A673 (cell line): ENCODE measurements around the gene MIPOL1. TPM values are rescaled to one million over a fixed set of nuclear protein-coding genes. Genes with fewer than 3 reads are reported as not detected.

Experiments used
- Bru-seq: library from RNA; stranded (reverse); fragments of 400-500 nt; gene quantifications from one replicate; lab custom pipeline; 2021; lab: Mats Ljungman, UMichigan
- BruChase-seq, 2 experiments: library from RNA; stranded (reverse); fragments of 400-500 nt; gene quantifications; one replicate each; lab custom pipeline; 2021; lab: Mats Ljungman, UMichigan
- BruUV-seq: library from RNA; stranded (reverse); fragments of 400-500 nt; replicated peaks from 2 replicates; lab custom pipeline; 2021; lab: Mats Ljungman, UMichigan
- CTCF ChIA-PET: fragments of 300-600 bp; sonication (Branson Sonifier 250); formaldehyde crosslinking; loops from one replicate; lab custom pipeline; 2022; ENCODE audit warnings: antibody characterized with exemption; lab: Charles Lee
- POLR2A ChIA-PET: fragments of 300-600 bp; sonication (Branson Sonifier 250); formaldehyde crosslinking; loops from one replicate; lab custom pipeline; 2022; ENCODE audit warnings: antibody characterized with exemption; ENCODE audit not compliant: low non-redundant PET; lab: Charles Lee
- DNase-seq: peaks from one replicate; pipeline ENCODE4 v3.0.0-alpha.2; 2015; ENCODE audit warnings: low spot score
- H3K27ac ChIP-seq: fragments of 200-600 bp; sonication (generic); 2 replicates; pipeline ENCODE4 v1.5.1; 2016; ENCODE audit warnings: mixed run types, low read depth, mild to moderate bottlenecking, mixed read lengths, antibody characterized with exemption, low read length; ENCODE audit not compliant: poor library complexity, severe bottlenecking
- H3K27me3 ChIP-seq: fragments of 200-600 bp; sonication (generic); replicated peaks from 2 replicates; pipeline ENCODE4 v1.6.1; 2017; ENCODE audit warnings: mixed run types, low read depth, mild to moderate bottlenecking, mixed read lengths, antibody characterized with exemption, low read length; ENCODE audit not compliant: insufficient read depth, poor library complexity
- H3K36me3 ChIP-seq: fragments of 200-600 bp; sonication (generic); 2 replicates; pipeline ENCODE4 v1.6.1; 2016; ENCODE audit warnings: mixed run types, mild to moderate bottlenecking, mixed read lengths, antibody characterized with exemption, low read length; ENCODE audit not compliant: insufficient read depth, poor library complexity, severe bottlenecking
- H3K4me1 ChIP-seq: fragments of 200-600 bp; sonication (generic); 2 replicates; pipeline ENCODE4 v1.6.1; 2017; ENCODE audit warnings: mixed run types, mild to moderate bottlenecking, mixed read lengths, antibody characterized with exemption, low read length; ENCODE audit not compliant: insufficient read depth, poor library complexity, severe bottlenecking
- H3K4me3 ChIP-seq: fragments of 200-600 bp; sonication (generic); 2 replicates; pipeline ENCODE4 v1.5.1; 2016; ENCODE audit warnings: low read depth, mixed run types, mild to moderate bottlenecking, mixed read lengths, low read length; ENCODE audit not compliant: poor library complexity, severe bottlenecking
- H3K9me3 ChIP-seq: fragments of 200-600 bp; sonication (generic); 2 replicates; pipeline ENCODE4 v1.6.1; 2016; ENCODE audit warnings: mixed run types, low read depth, mild to moderate bottlenecking, mixed read lengths, antibody characterized with exemption, low read length; ENCODE audit not compliant: poor library complexity, severe bottlenecking
- EZH2 ChIP-seq: fragments of 200-600 bp; sonication (generic); IDR thresholded peaks from 2 replicates; pipeline ENCODE4 v1.6.1; 2017; ENCODE audit warnings: borderline replicate concordance, low read depth, mild to moderate bottlenecking, mixed read lengths, antibody characterized with exemption, low read length; ENCODE audit not compliant: poor library complexity, severe bottlenecking
- intact Hi-C: fragments of 100-400 bp; cut with micrococcal nuclease; formaldehyde crosslinking; loops from one replicate; pipeline ENCODE4 v1.10.0; 2022; ENCODE audit not compliant: unreplicated experiment
- long read RNA-seq: library from polyadenylated mRNA; stranded (forward); transcript quantifications from one replicate; pipeline ENCODE4 v2.0.0, GENCODE V29; 2022
- total RNA-seq: library from RNA; stranded (reverse); gene quantifications from 2 replicates; pipeline ENCODE4 v1.2.3, GENCODE V29; 2021
- TF ChIP-seq, protein P1 (sequence below): fragments of 300-800, 200-600 bp; sonication (generic); conservative IDR thresholded peaks from 2 replicates; pipeline ENCODE4 v1.5.1; 2017; ENCODE audit warnings: low read depth, mild to moderate bottlenecking, antibody characterized with exemption, low read length, moderate library complexity, mixed read lengths

MIPOL1 gene, protein sequence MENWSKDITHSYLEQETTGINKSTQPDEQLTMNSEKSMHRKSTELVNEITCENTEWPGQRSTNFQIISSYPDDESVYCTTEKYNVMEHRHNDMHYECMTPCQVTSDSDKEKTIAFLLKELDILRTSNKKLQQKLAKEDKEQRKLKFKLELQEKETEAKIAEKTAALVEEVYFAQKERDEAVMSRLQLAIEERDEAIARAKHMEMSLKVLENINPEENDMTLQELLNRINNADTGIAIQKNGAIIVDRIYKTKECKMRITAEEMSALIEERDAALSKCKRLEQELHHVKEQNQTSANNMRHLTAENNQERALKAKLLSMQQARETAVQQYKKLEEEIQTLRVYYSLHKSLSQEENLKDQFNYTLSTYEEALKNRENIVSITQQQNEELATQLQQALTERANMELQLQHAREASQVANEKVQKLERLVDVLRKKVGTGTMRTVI
- 15.0 and 23.2 TPM in 2 replicates for total RNA-seq
- Bru-seq, nascent RNA, result percentile 65 among the genes with signal in this experiment
- BruChase-seq, experiment 1, labeled RNA remaining after a 2-hour chase, result percentile 67 among the genes with signal in this experiment
- percentile 59 among the genes with signal in this experiment for BruChase-seq, experiment 2, labeled RNA remaining after a 6-hour chase
- long read RNA-seq, full-length matches to known transcripts, result 1 of 14 reads
- long read RNA-seq, partial matches to known transcripts, result 0 of 14 reads
- long read RNA-seq, other reads (novel, unspliced or antisense), result 13 of 14 reads

DNA sequence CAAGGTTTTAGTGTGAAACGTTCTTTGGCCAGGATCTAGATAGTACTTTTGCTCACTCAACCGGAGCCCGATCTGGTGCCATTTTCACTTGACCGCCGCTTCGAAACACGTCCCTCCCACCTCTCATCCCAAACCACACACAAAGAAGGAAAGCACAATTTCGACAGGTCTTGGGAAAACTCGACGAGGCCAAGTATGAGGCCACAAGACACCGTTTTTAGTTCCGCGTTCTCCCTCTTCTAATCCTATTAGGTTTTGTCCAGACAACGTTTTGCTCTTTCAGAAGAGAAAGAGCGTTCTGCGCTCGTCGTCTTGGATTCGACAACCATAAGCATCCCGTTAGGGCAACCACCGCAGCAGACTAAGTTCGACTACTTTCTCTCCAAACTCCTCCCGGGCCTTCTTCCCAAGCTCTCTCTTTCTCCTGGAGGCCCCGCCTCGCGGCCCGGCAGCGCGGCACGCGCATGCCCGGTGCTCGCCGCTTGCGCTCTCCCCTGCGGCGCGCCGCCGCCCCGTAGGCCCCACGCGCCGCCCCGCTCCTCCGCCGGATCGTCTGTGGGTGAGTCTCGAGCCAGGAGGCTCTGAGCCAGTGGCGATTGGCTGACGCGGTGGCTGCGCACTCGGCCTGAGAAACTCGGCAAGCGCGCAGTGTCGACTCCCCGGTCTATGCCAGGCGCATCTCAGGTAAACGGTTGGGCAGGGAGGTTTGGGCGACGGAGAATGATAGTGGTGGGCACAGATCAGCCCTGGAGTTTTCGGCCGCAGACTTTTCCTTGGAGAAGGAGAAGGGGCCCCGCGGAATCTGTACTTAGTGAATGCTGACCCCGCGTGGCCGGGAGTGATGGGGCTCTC lies at the start of gene MIPOL1:
Gene MIPOL1 (plus strand): TSS at position 517 of the 852 bp plus-strand sequence. CDS start 49,952 bp downstream, outside the sequence.
- H3K36me3 ChIP-seq, result no peaks in the 10 kb centered on the region
- intact Hi-C loops, result no loop called here
- BruUV-seq, result no TSS peak
- ChIA-PET CTCF (no interaction called here), POLR2A (interaction anchor here (0.6 kb wide), 1 partner anchor 26 kb away, joined by 4 read pairs; no protein-coding TSS in a partner anchor)
- TF ChIP-seq, protein P1, sequence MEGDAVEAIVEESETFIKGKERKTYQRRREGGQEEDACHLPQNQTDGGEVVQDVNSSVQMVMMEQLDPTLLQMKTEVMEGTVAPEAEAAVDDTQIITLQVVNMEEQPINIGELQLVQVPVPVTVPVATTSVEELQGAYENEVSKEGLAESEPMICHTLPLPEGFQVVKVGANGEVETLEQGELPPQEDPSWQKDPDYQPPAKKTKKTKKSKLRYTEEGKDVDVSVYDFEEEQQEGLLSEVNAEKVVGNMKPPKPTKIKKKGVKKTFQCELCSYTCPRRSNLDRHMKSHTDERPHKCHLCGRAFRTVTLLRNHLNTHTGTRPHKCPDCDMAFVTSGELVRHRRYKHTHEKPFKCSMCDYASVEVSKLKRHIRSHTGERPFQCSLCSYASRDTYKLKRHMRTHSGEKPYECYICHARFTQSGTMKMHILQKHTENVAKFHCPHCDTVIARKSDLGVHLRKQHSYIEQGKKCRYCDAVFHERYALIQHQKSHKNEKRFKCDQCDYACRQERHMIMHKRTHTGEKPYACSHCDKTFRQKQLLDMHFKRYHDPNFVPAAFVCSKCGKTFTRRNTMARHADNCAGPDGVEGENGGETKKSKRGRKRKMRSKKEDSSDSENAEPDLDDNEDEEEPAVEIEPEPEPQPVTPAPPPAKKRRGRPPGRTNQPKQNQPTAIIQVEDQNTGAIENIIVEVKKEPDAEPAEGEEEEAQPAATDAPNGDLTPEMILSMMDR, result peak; percentile 42; the same call in 1 of the 2 replicates
- no peak for TF ChIP-seq EZH2
- DNase-seq, result peak; percentile 88
- peak within 1 kb of the TSS; percentile 57 for H3K4me3 ChIP-seq
- H3K27me3 ChIP-seq, result no peaks in the 10 kb centered on the region
- peaks cover 12% of the 10 kb centered on the region for H3K4me1 ChIP-seq
- H3K27ac ChIP-seq, result peak within 1 kb of the TSS; percentile 62
- no peaks in the 10 kb centered on the region for H3K9me3 ChIP-seq

DNA sequence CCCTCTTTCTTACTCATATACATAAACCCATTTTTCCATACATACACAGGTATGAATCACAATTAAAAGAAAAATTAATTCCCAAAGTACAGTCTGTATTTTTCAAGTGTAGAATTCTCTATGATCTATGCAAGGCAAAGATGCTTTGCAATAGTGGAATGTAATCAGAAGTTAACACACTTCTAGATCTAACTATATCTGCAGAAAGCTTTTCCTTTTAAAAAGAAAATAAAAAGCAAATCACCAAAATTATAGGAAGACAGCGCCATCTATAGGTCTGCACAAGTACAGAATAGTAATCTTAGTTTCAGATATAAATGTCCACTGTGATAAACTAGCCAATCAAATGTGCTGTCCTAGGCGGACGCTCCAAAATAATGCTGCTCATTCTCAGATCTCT lies 47.3 kb upstream of the MIPOL1 start:
- H3K4me3 ChIP-seq, result no peak overlapping the region
- no peak overlapping the region for H3K27ac ChIP-seq
- no peaks in the 10 kb centered on the region for H3K9me3 ChIP-seq
- ChIA-PET CTCF (interaction anchor here (0.7 to 2.4 kb wide), 7 partner anchors 209 to 776 kb away, joined by 3 to 18 read pairs (median 4); partner anchors contain the start of gene PAX9), POLR2A (interaction anchor here (0.9 kb wide), 1 partner anchor 394 kb away, joined by 3 read pairs; no protein-coding TSS in a partner anchor)
- peak; percentile 75 for DNase-seq
- no TSS peak for BruUV-seq
- TF ChIP-seq EZH2, result no peak
- TF ChIP-seq, protein P1, result peak; percentile 81
- no peaks in the 10 kb centered on the region for H3K4me1 ChIP-seq
- H3K27me3 ChIP-seq, result no peaks in the 10 kb centered on the region
- H3K36me3 ChIP-seq, result no peaks in the 10 kb centered on the region
- intact Hi-C loops, result loop anchor here (5.0 kb wide), 1 partner anchor 598 kb away; no protein-coding TSS in a partner anchor
